SKM-1 (cell line): Measurements from ENCODE around the gene LIG4.
"Not testable (repeated sequence)": the region's sequence is repeated elsewhere in the genome, so short reads cannot be mapped to it uniquely, and the experiment has no call there.

ENCODE experiments used
- DNase-seq: peaks from one replicate; lab custom pipeline; 2025; ENCODE audit not compliant: unreplicated experiment; lab: John Stamatoyannopoulos, UW

The LIG4 gene

DNA sequence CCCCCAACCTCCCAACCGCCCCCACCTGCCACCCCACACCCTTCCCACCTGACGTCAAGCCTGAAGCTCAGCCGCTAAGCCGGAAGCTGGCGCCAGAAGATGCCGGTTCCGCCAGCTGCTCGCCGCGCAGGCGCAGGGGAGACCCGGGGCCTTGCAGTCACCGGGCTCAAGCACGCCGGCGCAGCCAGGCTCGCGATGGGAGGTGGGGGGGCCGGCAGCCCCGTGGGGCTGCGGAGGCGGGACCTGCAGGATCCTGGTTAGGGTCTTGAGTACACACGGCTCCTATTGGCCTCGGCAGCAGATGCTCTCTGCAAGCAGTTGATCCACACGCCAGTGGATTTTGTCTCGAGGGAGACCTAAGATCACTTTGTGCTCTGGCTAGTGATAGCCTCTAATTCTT, at the start of gene LIG4:
Gene LIG4 (minus strand): TSS at position 101 of the 400 bp plus-strand sequence. CDS start 4,268 bp downstream, outside the sequence.
- peak; percentile 48 for DNase-seq

DNA sequence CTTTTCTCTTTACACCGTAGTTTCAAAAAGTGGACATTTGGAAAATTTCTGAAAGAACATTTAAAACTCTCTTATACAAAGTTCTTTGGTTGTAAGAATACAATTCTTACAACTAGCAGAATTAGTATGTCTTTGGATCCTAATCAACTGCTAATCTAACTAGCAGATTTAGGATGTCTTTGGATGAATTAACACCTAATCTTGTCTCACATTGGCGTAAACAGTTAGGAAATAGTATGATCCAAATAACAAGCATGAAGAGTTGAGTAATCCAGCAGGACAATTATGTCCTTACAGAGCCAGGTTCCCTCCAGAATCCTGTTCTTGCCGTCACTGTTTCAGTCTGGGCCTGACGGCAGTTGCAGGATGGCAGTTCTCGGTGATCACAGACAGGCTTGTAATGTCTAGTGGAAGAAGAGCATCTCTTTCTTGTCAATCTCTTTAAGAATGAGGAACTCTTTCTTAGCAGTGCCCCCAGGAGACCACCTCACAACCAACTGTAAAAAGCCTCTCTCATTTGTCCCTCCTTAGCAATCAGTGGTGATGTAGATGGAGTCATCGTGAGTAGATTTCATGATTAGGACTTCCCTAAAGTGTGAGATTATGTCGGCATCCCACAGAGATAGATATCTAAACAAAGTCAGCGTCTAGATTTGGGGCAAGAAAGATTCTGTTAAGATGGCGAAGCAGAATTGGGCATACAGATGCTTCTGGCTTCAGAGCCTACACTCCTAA, 48.5 kb upstream of the LIG4 start:
- DNase-seq, result no peak

DNA sequence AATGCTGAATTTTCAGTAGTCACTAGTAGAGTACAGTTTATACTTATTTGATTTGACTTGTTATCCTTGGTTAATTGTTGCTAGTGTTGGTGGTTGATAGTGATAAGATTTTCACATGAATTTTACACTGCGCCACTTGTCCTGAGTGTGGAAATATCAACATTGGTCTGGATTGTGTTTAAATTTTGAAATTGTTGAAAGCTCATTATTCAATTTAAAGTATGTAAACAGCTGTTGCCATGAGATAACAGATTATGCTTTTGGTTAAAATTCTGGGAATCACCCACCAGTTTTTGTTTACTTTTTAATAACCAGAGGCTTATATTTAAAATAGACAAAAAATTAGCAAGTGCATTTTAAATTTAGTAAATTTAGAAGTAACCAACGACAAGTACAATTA, 41.9 kb upstream of the LIG4 start:
- no peak for DNase-seq

DNA sequence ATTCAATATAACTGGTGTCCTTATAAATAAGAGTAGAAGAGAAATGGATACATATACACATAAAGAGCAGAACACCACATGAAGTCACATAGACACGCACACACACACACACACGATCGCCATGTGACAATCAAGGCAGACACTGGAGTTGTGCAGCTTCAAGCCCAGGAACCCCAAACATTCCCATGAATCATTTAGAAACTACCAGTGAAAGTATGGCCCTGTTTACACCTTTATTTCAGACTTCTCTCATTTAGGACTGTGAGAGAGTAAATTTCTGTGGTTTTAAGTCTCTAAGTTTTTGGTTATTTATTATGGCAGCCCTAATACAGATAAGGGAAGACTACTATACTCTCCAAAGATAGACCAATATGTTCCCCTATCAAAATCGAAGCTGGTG, 33.8 kb upstream of the LIG4 start:
- no peak for DNase-seq

GRCh38 chr13:108230377-108230776, 15.0 kb upstream of the LIG4 start:
- DNase-seq, result no peak

- peak; percentile 26 for DNase-seq
These were observed 12.4 kb upstream of the LIG4 start for GRCh38 chr13:108227651-108228272.

DNA sequence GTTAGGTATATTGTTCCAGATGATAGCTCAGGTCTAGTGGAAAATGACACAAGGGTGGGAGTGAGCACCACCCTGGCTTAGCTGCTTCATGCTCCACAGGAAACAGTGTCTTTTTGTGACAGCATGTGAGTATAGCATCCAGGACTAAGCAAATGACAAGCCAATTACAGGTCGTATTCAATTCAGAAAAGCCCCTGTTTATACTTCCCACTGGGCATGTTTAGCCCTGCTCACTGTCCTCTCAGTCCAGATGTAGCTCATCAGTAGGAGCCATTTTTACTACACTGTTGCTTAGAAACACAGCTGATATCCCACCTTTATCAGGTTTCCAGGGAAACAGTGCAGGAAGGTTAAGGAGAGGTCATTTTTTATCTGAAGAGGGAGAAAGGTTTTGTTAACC, 10.8 kb upstream of the LIG4 start:
- no peak for DNase-seq

DNA sequence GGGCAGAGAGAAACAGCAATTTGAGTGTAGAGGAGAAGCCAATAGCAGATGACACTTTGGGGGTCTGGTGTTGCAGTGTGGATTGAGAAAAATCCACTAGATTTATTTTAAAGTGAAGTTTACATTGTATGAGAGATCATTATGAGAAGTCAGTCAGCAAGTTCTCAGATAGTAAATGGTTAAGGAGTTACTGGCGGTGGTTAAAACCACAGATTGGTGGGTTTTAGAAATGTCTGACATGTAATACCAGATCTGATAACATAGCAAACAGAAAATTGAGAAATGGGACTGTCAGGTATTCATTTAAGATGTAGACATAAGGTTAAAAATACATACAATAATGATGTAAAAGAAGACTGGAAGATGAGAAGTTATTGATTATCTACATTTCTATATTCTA, 10.1 kb upstream of the LIG4 start:
- DNase-seq, result no peak

DNA sequence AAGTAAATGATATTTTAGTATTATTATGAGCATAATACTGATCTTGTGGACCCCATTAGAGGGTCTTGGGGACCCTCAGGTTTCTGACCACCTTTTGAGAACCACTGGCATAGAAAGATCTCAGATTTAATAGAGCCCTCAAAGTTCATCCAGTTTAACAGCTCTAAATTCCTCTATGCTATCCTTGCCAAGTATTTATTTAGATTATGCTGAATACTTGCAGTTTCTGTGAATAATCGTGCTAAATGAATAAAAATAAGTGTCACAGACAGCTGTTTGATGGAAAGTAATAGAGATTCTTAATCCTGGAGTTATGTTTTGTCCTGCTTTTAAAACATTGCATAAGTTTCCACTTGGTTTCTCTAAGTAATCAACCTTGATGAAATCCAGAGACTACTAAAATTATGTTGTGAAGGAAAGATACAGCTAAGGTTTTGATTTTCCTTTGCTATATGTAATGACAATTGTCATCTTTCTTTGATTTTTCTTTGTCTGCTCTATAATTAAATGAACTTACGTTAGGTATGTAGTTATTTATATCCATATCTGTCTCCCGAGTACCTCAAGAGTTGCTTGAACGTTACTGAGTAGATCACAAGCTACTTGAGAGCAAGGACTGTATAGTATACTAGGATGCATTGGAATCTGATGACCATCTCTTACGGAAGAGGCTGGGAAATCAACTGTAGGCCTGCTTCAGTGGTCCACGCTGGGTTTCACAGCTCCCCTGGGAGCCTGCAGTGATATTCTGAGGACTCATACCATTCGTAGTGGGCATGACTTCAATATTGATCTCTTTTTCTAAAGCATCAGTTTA, 8.6 kb upstream of the LIG4 start:
- no peak for DNase-seq

- DNase-seq, result no peak
These were observed 4.7 kb upstream of the LIG4 start for GRCh38 chr13:108220041-108220440.

DNA sequence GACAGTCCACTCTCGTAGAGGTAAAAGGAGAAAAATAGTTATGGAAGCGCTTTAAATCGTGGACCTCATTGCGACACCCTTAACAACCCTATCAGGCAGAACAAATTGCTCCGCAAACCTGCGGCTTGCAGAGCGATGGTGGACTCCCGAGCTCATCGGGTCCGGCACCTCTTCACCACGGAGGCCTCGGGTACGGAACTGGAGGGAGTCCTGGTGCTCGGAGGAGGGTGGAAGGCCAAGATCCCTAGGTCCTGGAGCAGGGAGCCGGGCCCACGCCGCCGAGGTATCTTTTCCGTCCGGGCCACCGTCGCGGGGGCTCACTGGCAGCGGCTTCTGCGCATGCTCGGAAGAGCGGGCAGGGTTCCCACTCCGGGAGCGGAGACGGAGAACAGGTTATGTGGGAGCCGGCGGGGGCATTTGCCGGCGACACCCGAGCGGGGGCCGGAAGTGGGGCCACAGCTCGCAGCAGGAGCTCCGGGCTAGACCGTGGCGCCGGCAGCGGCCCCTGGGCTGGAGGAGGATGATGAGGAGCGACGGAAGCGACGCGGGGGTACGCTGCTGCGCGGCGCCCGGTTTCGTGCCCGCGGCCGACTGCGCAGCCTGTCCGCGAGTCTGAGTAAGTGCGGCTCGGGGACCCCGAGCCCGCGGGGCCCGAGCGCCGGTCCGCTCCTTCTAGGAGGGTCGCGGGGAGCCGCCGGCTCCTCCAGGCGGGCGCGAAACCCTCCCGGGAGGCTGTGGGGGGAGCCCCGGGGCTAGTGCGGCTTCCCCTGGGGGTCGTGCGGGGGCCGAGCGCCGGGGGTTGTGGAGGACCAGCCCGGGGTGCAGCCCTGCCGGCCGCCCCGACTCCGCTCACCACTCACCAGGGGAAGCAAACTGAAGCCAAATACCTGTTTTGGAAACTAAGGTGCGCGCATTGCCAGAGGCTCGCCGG, 3.0 kb upstream of the LIG4 start, which contains the start of gene ABHD13:
Gene ABHD13 (plus strand): TSS at position 349 of the 931 bp plus-strand sequence. CDS start 10,827 bp downstream, outside the sequence.
- peak; percentile 83 for DNase-seq

DNA sequence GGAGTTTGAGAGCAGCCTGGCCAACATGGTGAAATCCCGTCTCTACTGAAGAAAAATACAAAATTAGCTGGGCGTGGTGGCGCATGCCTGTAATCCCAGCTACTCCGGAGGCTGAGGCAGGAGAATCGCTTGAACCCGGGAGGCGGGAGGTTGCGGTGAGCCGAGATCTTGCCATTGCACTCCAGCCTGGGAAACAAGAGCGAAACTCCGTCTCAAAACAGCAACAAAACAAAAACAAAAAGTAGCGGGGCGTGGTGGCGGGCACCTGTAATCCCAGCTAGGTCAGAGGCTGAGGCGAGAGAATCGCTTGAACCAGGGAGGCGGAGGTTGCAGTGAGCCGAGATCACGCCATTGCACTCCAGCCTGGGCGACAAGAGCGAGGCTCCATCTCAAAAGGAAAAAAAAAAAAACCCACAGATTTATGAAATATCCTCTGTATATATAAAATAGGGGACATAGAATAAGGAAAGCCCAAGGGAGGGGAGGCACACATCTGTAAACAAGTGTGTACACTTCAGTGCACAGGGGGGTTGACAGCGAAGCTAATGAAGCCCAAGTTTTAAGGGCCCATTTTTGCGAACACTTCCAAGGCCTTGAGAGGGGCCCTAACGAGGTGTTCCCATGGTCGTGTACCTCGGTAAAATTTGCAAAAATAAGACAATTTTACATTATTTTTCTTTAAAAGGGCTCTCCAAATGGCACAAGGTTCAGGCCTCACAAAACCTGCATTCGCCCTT, 2.1 kb upstream of the LIG4 start:
- DNase-seq, result not testable (repeated sequence)

- DNase-seq, result no peak
These were observed 680 bp downstream of the LIG4 start for GRCh38 chr13:108214441-108215271.

DNA sequence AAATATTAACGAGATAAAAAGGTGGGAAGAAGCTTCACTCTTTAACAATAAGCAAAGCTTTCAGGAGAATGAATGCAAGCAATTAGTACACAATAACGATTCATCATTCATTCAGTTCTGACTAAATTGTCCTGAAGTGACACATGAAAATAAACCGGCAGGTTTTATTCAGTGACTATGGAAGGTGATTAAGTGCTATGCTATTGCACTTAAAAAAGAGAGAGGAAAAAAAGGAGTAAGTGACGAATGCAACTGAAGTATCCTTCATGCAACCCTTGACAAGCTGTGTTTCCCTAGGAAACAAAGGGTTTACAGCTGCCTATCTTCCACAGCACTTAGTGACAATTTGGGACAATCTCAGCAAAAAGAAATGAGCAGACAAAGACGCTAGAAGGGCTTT, 1.4 kb downstream of the LIG4 start:
- DNase-seq, result no peak

GRCh38 chr13:108212886-108213285, 2.5 kb downstream of the LIG4 start:
- DNase-seq, result no peak

GRCh38 chr13:108210551-108210950, 4.8 kb downstream of the LIG4 start:
- DNase-seq, result no peak

DNA sequence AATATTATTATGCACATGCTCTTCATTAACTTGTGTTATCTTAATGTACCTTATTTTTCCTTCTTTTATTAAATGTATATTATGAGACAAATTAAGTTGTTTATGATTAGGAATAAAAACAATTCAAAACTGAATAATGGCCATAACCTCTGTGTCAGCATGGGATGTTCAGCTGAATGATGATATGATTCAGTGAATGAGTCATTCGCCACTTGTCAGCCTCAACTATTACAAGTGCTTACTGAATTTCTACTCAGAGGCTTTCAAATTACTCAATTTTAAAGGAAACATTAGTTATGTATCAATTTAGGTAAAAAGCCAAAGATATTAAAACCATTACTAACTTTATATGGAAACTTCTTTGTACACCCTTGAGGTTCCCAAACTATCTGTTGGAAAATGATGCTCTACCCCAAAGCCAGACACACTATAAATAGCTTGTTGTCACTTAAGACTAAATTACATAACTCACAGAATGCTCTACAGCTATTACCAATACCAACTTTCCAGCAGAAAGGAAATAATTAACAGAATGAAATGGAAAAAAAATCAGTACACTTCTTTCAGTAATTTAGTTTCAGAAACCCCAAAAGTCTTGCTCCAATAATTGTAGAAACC, 14.4 kb downstream of the LIG4 start:
- DNase-seq, result no peak

- DNase-seq, result no peak
These were observed 19.5 kb downstream of the LIG4 start for GRCh38 chr13:108195861-108196260.

GRCh38 chr13:108195146-108195545, 20.2 kb downstream of the LIG4 start:
- no peak for DNase-seq
